HG03135 (cell line): ENCODE measurements around the gene WDR11.
A peak's percentile ranks its signal among the peaks of the same experiment; 100 is the strongest.

ENCODE experiments used
- ATAC-seq: cut with Tn5 transposase; IDR thresholded peaks from one replicate; pipeline ENCODE4 v1.9.1; 2021; ENCODE audit warnings: mild to moderate bottlenecking, moderate library complexity; ENCODE audit not compliant: unreplicated experiment

Gene WDR11

GRCh38 chr10:120850911-120851865, at the start of gene WDR11:
Gene WDR11 (plus strand): TSS chr10:120851362. CDS start chr10:120851421, 59 bp downstream.
- peak; percentile 95 for ATAC-seq

- no peak for ATAC-seq
Observed at GRCh38 chr10:120802935-120803334, 48.2 kb upstream of the WDR11 start.

GRCh38 chr10:120803972-120804371, 47.2 kb upstream of the WDR11 start:
- no peak for ATAC-seq

- no peak for ATAC-seq
Observed at GRCh38 chr10:120805014-120805812, 45.9 kb upstream of the WDR11 start.

GRCh38 chr10:120806081-120806480, 45.1 kb upstream of the WDR11 start:
- no peak for ATAC-seq

GRCh38 chr10:120810298-120810697, 40.9 kb upstream of the WDR11 start:
- ATAC-seq: no peak

GRCh38 chr10:120813085-120813484, 38.1 kb upstream of the WDR11 start:
- no peak for ATAC-seq

- no peak for ATAC-seq
Observed at GRCh38 chr10:120818301-120818700, 32.9 kb upstream of the WDR11 start.

- no peak for ATAC-seq
Observed at GRCh38 chr10:120819366-120819765, 31.8 kb upstream of the WDR11 start.

- no peak for ATAC-seq
Observed at GRCh38 chr10:120823266-120823665, 27.9 kb upstream of the WDR11 start.

GRCh38 chr10:120824881-120825309, 26.3 kb upstream of the WDR11 start:
- no peak for ATAC-seq

GRCh38 chr10:120825878-120826769, 25.0 kb upstream of the WDR11 start:
- no peak for ATAC-seq

- ATAC-seq: no peak
Observed at GRCh38 chr10:120827251-120827875, 23.8 kb upstream of the WDR11 start.

GRCh38 chr10:120828763-120829319, 22.3 kb upstream of the WDR11 start:
- no peak for ATAC-seq

GRCh38 chr10:120832106-120832505, 19.1 kb upstream of the WDR11 start:
- ATAC-seq: no peak

GRCh38 chr10:120833222-120833928, 17.8 kb upstream of the WDR11 start:
- ATAC-seq: no peak

- no peak for ATAC-seq
Observed at GRCh38 chr10:120835603-120836002, 15.6 kb upstream of the WDR11 start.

- no peak for ATAC-seq
Observed at GRCh38 chr10:120838941-120839340, 12.2 kb upstream of the WDR11 start.

GRCh38 chr10:120841522-120842189, 9.5 kb upstream of the WDR11 start:
- no peak for ATAC-seq
